Activated CD4-positive, alpha-beta T cell treated with anti-CD3 and anti-CD28 coated beads for 24 hours (primary cell): ENCODE data around the gene ABLIM2.

ENCODE experiments used
- DNase-seq, 2 donors: peaks; one replicate each; pipeline ENCODE4 v3.0.0-alpha.2; 2020; ENCODE audit warnings: low read depth in 2 of 2

ABLIM2 gene

GRCh38 chr4:8004066-8004465 is 154.5 kb downstream of the ABLIM2 start:
- no peak for DNase-seq

- DNase-seq: no peak
Measured at GRCh38 chr4:8002525-8003309, 155.9 kb downstream of the ABLIM2 start.

GRCh38 chr4:8001564-8002355 is 156.9 kb downstream of the ABLIM2 start:
- DNase-seq: no peak

- DNase-seq: no peak
Measured at GRCh38 chr4:8000721-8001491, 157.7 kb downstream of the ABLIM2 start.

GRCh38 chr4:8000247-8000646 is 158.4 kb downstream of the ABLIM2 start:
- DNase-seq: no peak

- no peak for DNase-seq
Measured at GRCh38 chr4:7999695-8000094, 158.9 kb downstream of the ABLIM2 start.

- DNase-seq: no peak
Measured at GRCh38 chr4:7999279-7999678, 159.3 kb downstream of the ABLIM2 start.

GRCh38 chr4:7998447-7998846 is 160.2 kb downstream of the ABLIM2 start:
- DNase-seq: no peak

- no peak for DNase-seq
Measured at GRCh38 chr4:7995866-7996265, 162.7 kb downstream of the ABLIM2 start.

GRCh38 chr4:7995135-7995534 is 163.5 kb downstream of the ABLIM2 start:
- DNase-seq: no peak

- no peak for DNase-seq
Measured at GRCh38 chr4:7993671-7994070, 164.9 kb downstream of the ABLIM2 start.

GRCh38 chr4:7992846-7993245 is 165.8 kb downstream of the ABLIM2 start:
- DNase-seq: no peak

GRCh38 chr4:7990807-7991459 is 167.7 kb downstream of the ABLIM2 start:
- DNase-seq: no peak

- no peak for DNase-seq
Measured at GRCh38 chr4:7989654-7990053, 169.0 kb downstream of the ABLIM2 start.

GRCh38 chr4:7988437-7988836 is 170.2 kb downstream of the ABLIM2 start:
- DNase-seq: no peak

- peak; percentile 71 for DNase-seq
Measured at GRCh38 chr4:7987148-7987989, 171.2 kb downstream of the ABLIM2 start.

GRCh38 chr4:7985891-7986441 is 172.6 kb downstream of the ABLIM2 start:
- no peak for DNase-seq

GRCh38 chr4:7985072-7985471 is 173.5 kb downstream of the ABLIM2 start:
- no peak for DNase-seq

- DNase-seq: no peak
Measured at GRCh38 chr4:7984286-7984925, 174.2 kb downstream of the ABLIM2 start.

GRCh38 chr4:7983296-7983695 is 175.3 kb downstream of the ABLIM2 start:
- no peak for DNase-seq
